NCI-H2107 treated with DMSO at 0.1 percent for 48 hours (cell line): ENCODE results near the gene ANK2.

ENCODE experiments used
- DNase-seq: peaks from one replicate; lab custom pipeline; 2025; ENCODE audit not compliant: unreplicated experiment; lab: John Stamatoyannopoulos, UW

Gene ANK2

DNA sequence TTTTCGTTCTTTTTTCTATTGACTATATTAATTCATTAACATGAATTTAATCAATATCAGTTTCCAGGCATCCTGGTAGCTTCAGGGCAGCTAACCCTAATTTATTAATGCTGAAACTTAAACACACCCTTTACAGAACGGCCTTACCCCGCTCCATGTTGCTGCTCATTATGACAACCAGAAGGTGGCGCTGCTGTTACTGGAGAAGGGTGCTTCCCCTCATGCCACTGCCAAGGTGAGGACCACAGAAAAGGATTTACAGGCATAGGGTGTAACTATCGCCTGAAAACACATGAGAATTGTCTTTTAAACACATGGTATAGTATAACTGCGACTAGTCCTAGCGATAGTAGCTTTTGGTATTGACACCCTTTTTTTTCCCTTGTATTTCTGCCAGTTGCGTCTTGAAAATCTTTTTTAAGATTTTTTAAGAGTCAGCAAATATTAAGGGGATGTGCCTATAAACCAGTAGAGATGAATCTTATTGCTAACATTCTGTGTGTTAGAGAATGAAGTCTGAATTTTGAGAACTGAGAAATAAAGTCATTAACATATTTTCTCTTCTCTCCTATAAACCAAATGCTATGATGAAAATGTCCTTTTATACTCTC is 229.0 kb downstream of the ANK2 start:
- no peak for DNase-seq

DNA sequence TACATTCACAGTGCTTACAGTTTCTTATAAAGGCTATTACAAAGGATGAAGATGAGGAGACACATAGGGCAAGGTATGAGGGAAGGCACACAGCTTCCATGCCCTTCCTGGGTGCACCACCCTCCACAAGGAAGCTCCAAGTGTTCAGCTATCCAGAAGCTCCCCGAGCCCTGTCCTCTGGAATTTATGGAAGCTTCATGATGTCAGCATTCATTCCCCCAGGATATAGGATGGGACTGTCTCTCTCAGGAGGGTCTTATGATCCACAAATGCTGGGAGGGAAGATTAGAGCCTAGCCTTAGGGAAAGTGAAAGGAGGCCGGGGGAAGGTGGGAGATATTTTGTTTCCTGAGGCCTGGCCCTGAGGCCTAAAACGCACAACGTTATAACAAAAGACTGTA is 236.0 kb downstream of the ANK2 start:
- DNase-seq = no peak

- DNase-seq = no peak
Measured at GRCh38 chr4:113288257-113288656, 238.8 kb downstream of the ANK2 start.

DNA sequence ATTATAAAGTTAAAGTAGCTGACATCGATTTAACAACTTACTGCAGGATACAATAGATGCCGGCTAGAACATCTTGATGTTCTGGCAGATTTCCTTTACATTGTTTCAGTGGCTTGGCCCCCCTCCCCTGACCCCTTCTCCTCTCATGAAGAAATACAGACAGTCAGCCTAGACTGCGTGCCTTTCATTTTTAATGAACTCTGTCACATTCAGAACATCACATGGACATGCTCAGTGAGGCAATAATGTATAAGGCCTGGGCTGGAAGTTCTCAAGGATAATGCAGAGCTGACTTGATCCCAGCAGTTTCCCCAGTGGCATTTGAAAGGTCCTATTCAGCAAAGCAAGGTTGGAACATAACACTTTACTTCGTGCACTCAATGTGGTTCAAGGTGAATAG is 239.2 kb downstream of the ANK2 start:
- no peak for DNase-seq

DNA sequence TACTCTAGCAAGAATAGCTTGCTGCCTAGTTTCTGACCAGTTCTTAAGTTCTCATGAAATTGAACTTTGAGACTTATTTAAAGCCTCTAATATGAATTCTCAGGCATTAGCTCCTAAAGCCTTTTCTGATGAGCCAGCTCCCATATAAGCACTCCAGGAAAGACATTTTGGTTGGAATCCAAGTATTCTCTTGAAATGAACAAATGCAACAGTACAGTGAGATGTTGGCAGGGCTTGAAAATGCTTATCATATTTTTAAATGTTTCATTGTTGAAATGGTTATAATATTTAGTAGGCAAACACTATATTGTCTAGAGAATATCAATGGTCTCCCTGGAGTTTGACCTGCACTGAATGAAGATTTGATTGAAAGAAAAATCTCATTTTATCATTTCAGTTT is 240.3 kb downstream of the ANK2 start:
- DNase-seq = no peak

DNA sequence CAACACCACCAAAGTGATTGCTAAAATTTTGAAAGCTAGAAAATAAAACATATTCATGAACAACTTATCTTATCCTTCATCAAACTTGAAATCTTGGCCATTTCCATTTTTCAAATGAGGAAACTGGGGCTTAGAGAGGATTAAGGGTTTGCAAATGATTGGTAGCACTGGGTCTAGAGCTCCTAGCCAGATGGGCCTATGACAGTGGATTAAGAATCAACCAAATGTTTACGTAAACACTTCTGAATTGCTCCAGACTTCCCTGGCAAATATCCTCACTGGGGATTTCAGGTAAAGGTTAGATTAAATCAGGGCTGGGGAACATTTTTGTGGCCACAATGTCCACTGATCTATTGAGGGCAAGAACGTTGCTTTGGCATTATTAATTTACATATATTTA is 241.2 kb downstream of the ANK2 start:
- no peak for DNase-seq

DNA sequence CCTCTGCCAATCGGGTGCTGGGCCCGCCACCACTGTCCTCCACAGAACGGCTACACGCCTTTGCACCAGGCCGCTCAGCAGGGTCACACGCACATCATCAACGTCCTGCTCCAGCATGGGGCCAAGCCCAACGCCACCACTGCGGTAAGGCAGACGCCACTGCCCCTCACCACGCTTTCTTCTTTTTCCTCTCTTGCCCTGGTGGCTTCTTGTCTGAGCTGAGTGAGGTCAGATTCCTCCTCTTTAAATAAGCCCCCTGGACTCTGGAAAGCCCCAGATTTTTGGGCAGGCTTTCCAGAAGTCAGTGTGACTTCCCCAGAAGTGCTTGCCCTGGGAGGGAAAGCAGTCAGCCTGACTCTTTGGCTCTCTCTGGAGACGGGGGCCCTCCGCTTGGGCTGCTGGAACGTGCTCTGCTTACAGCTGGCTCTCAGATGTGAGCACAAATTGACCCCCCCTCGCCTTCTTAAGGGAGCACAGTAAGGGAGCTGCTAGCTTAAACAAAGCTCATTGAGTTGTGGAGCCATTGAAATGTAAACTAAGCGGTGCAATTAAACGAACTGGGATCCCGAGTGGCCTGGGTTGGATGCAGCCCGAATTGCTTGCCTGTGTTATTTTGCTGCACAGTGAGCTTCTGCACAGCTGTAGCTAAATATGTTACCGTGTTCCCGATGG is 243.1 kb downstream of the ANK2 start:
- no peak for DNase-seq

DNA sequence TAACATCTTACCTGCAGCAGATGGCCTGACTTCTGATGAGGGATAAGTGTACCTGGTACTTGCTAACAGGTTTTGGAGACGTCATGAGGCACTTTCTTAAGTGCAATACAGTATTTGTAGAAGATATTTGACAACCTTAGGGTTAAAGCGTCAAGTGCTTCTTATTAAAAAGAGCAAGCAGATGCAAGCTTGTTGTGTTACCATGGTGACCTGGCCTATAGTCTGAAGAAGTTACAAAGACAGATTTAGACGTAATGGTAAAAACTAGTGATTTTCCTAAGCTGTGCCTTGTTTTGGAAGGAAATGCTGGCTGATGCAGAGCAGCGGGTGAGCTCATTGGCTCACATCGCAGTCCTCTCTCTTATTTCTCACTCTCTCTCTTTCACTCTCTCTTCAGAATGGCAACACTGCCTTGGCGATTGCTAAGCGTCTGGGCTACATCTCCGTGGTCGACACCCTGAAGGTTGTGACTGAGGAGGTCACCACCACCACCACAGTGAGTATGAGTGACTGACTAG is 243.6 kb downstream of the ANK2 start:
- DNase-seq = no peak

GRCh38 chr4:113293674-113294073 is 244.2 kb downstream of the ANK2 start:
- no peak for DNase-seq

DNA sequence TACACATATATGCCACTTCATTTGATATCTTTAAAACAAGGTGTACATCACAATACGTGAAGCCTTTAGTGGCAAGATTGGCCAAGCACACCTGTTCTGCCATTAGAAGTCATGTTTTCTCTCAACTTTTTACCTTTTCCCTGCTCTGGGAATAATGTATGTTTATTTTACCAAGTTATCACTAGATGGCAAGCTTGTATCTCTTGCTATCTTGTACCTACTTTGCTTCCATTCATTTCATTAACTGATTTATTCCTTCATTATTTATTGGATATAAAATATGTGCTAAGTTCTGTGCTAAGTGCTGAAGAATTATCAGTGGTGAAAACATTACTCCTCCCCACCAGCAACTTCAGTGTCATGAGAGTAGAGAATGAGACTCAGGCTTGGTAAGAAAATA is 245.5 kb downstream of the ANK2 start:
- no peak for DNase-seq

DNA sequence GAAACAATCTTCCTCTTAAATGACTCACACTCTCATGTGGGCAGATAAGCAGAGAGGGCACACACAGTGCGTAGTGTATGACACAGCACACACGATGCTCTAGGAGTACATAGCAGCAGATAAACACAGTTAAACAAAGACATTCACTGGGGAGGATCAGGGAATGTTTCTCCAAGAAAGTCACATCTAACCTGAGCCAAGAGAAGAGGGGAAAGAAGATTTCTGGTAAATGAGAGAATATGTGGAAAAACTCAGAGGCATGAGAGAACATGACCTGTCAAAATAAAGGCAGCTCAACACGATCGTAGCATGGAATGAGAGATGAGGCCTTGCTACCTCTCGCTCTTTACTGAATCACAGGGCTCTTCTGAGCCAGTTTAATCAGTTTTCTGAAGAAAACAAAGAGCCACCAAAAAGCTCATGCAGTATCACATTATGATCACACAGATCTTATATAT is 251.0 kb downstream of the ANK2 start:
- DNase-seq = no peak

- DNase-seq = no peak
Measured at GRCh38 chr4:113302051-113302450, 252.6 kb downstream of the ANK2 start.

GRCh38 chr4:113303315-113303714 is 253.9 kb downstream of the ANK2 start:
- DNase-seq = no peak

DNA sequence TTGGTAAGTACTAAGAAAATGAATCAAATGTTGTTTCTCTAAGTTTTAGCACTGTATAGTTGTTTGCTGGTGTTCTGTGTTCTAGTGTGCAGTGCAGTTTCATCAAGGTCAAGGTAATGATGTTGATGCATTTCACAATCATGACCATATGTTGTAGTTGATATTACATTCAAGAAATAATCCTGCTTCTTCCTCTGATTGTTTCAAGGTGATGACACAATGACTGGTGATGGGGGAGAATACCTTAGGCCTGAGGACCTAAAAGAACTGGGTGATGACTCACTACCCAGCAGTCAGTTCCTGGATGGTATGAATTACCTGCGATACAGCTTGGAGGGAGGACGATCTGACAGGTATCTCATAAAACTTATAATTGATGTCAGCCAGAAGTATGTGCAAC is 261.6 kb downstream of the ANK2 start:
- no peak for DNase-seq

DNA sequence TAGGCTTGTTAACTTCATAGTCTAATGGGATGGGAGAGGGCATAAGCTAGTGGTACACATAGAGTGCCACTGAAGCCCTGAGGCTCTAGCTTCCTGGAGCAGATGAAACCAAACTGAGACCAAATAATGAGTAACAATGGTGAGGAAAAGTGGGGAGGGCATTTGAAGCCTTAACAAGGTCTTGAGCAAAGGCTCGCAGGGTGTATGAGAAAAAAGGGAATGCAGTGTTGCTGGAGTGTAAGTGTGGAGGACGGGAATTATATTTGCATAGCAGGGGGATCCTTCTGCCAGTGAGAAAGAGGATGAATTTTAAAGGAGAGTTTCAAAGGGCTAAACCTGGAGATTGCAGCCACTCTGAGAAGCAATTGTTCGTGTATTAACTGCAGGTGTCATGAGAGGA is 263.1 kb downstream of the ANK2 start:
- DNase-seq = no peak

DNA sequence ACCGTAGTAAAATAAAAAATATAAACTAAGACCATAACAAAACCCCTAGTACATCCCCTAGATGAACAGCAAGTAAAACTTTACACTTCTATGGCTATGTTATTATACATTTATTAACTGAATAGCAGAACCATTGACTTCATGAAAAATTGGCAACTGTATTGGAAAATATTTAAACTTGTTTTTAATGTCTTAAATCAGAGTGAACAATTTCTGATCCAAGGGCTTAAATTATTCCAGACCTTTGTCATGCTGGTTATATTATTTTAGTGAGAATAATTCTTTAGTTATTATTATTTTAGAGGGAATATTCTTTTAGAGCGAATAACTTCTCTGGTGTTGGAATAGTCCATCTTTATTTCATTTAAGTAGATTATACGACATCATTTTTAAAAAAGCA is 265.0 kb downstream of the ANK2 start:
- no peak for DNase-seq

- DNase-seq = no peak
Measured at GRCh38 chr4:113316879-113317278, 267.4 kb downstream of the ANK2 start.

- no peak for DNase-seq
Measured at GRCh38 chr4:113317523-113317922, 268.1 kb downstream of the ANK2 start.

GRCh38 chr4:113322736-113323135 is 273.3 kb downstream of the ANK2 start:
- DNase-seq = no peak

GRCh38 chr4:113325876-113326615 is 276.6 kb downstream of the ANK2 start:
- no peak for DNase-seq

GRCh38 chr4:113327494-113327893 is 278.0 kb downstream of the ANK2 start:
- peak; percentile 6 for DNase-seq

DNA sequence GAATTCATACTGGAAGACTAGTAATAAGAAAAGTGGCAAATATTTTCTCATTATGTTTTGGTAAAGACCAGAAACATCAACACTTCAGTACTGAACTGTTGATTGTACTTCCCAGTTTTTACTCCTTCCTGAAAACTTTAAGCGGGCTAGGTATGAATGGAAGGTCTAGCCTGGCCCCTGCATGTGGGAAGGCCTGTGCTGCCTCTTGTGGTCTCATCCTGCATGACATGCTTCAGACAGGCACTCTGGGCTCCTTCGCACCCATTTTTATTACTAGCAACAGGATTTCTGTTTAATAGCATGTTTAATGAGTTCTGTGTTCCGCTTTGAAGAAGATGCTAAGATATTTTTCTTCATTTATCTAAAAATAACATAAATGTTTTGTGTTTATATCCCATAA is 279.1 kb downstream of the ANK2 start:
- DNase-seq = no peak
